ENCODE measurements around the gene CLEC2D.
"Not testable (repeated sequence)": the region's sequence is repeated elsewhere in the genome, so short reads cannot be mapped to it uniquely, and the experiment has no call there.

Gene CLEC2D

GRCh38 chr12:9725213-9725870 lies 55.8 kb downstream of the CLEC2D start:
- H3K9me3 Mint-ChIP-seq: no peaks in the 10 kb centered on the region
- ATAC-seq (no peak), DNase-seq (ENCODE audit: low spot score in 2 of 2) (no peak)
- H3K4me1 Mint-ChIP-seq: no peaks in the 10 kb centered on the region
- no peak overlapping the region for H3K4me3 Mint-ChIP-seq
- no peaks in the 10 kb centered on the region for H3K36me3 Mint-ChIP-seq
- H3K27ac Mint-ChIP-seq: no peak overlapping the region

- Mint-ChIP-seq H3K36me3 (no peaks in the 10 kb centered on the region), H3K9me3 (no peaks in the 10 kb centered on the region), H3K4me1 (peaks cover 4% of the 10 kb centered on the region), H3K27ac (no peak overlapping the region), H3K4me3 (no peak overlapping the region)
- DNase-seq (ENCODE audit: low spot score in 2 of 2) (no peak), ATAC-seq (no peak)
These were observed 58.3 kb downstream of the CLEC2D start for GRCh38 chr12:9727813-9728212.

DNA sequence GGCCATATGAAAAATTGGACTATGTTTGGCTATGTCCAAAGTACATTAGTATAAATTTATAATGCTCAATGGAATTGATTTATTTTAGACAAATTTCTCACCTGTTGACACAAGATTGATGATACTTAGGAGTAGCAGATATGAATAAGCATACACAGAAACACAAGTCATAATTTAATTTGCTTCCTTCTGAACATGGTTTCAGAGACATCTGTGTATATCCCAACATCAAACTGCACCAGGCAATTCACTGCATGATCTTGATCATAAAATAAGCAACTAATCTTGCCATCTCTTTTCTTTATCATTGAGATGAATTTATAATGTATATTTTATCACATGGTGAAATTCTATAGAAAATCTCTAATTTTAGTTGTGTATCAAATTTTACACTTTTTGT lies 59.6 kb downstream of the CLEC2D start:
- Mint-ChIP-seq H3K27ac (no peak overlapping the region), H3K36me3 (no peaks in the 10 kb centered on the region), H3K9me3 (no peaks in the 10 kb centered on the region), H3K4me1 (peaks cover 9% of the 10 kb centered on the region), H3K4me3 (no peak overlapping the region)
- DNase-seq (ENCODE audit: low spot score in 2 of 2): no peak
- no peak for ATAC-seq

- DNase-seq (ENCODE audit: low spot score in 2 of 2) (no peak), ATAC-seq (no peak)
- peaks cover 9% of the 10 kb centered on the region for H3K4me1 Mint-ChIP-seq
- no peak overlapping the region for H3K4me3 Mint-ChIP-seq
- H3K36me3 Mint-ChIP-seq: no peaks in the 10 kb centered on the region
- no peak overlapping the region for H3K27ac Mint-ChIP-seq
- H3K9me3 Mint-ChIP-seq: no peaks in the 10 kb centered on the region
These were observed 60.5 kb downstream of the CLEC2D start for GRCh38 chr12:9730011-9730410.

DNA sequence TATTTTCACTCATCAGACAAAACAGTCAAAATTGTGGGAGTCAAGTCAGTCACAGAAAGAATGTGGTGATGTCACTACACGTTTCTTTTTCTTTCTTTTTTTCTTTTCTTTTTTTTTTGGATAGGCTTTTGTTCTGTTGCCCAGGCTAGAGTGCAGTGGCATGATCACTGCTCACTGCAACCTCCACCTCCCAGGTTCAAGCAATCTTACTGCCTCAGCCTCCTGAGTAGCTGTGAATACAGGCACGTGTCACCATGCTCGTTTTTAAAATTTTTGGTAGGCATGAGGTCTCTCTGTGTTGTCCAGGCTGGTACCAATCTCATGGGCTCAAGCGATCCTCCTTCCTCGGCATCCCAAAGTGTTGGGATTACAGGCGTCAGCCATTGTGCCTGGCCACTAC lies 61.1 kb downstream of the CLEC2D start:
- peaks cover 9% of the 10 kb centered on the region for H3K4me1 Mint-ChIP-seq
- peak overlapping the region; percentile 41 for H3K4me3 Mint-ChIP-seq
- H3K9me3 Mint-ChIP-seq: no peaks in the 10 kb centered on the region
- no peaks in the 10 kb centered on the region for H3K36me3 Mint-ChIP-seq
- DNase-seq (ENCODE audit: low spot score in 2 of 2) (no peak), ATAC-seq (no peak)
- H3K27ac Mint-ChIP-seq: peak overlapping the region; percentile 45

DNA sequence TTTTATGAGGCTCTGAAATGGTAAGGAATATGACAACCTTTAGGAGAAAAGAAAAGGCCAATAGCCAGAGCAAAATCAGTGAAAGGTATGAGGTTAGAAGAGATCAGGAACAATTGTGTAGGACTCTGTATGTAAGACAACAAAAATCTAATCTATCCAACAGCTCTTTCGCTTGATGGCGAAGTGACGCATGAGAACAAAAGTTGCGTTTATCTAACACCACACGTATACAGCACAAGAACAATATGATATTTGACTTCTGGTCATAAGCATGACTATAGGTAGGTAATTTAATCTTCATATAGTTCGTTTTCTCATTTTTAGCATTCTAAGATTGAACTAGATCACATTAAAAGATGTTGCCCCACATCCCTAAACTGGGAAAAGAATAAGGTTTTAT lies 61.9 kb downstream of the CLEC2D start:
- ATAC-seq: no peak
- Mint-ChIP-seq H3K9me3 (no peaks in the 10 kb centered on the region), H3K27ac (peak overlapping the region; percentile 45), H3K36me3 (no peaks in the 10 kb centered on the region), H3K4me3 (peak overlapping the region; percentile 41), H3K4me1 (peaks cover 10% of the 10 kb centered on the region)
- no peak for DNase-seq (ENCODE audit: low spot score in 2 of 2)

- Mint-ChIP-seq H3K4me1 (peaks cover 14% of the 10 kb centered on the region), H3K9me3 (no peaks in the 10 kb centered on the region), H3K4me3 (peak overlapping the region; percentile 41), H3K36me3 (no peaks in the 10 kb centered on the region), H3K27ac (peak overlapping the region; percentile 45)
- DNase-seq (ENCODE audit: low spot score in 2 of 2) (no peak), ATAC-seq (no peak)
These were observed 62.3 kb downstream of the CLEC2D start for GRCh38 chr12:9731797-9732196.

DNA sequence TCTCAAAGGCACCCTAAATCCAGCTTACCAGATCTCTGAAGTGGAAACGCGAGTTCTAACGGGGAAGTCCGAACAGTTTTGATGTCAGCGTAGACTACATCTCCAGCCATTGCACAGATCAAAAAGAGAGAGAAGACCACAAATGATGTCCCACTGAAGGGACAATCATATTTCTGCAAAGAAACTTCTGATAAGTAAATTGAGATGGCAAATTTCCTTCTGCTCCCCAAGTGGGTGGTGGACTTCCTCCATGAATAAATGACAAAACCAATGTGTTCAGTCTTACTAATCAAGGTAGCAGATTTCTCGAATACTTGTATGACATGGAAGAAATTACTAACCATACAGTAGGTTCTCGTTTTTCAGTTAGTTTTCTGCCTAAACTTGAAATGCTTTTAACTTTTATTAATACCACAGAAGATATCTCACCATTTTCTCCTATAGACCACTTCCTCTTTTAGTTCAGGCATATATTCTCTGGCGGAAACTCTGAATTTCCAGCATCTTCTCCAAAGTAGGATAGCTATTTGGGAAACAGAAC lies 63.5 kb downstream of the CLEC2D start, which contains the start of gene CLECL1:
CLECL1 (minus strand) TSS at position 177 of the 541 bp plus-strand sequence.
- peaks cover 20% of the 10 kb centered on the region for H3K4me1 Mint-ChIP-seq
- no peaks in the 10 kb centered on the region for H3K36me3 Mint-ChIP-seq
- no peak for DNase-seq (ENCODE audit: low spot score in 2 of 2)
- H3K4me3 Mint-ChIP-seq: peak within 1 kb of the TSS; percentile 65
- H3K9me3 Mint-ChIP-seq: no peaks in the 10 kb centered on the region
- peak; percentile 96 for ATAC-seq
- H3K27ac Mint-ChIP-seq: peak within 1 kb of the TSS; percentile 68

GRCh38 chr12:9735601-9736000 lies 66.1 kb downstream of the CLEC2D start:
- Mint-ChIP-seq H3K4me1 (peaks cover 33% of the 10 kb centered on the region), H3K27ac (no peak overlapping the region), H3K9me3 (peaks cover 1% of the 10 kb centered on the region), H3K4me3 (no peak overlapping the region), H3K36me3 (peaks cover 5% of the 10 kb centered on the region)
- ATAC-seq: no peak
- DNase-seq (ENCODE audit: low spot score in 2 of 2): no peak

DNA sequence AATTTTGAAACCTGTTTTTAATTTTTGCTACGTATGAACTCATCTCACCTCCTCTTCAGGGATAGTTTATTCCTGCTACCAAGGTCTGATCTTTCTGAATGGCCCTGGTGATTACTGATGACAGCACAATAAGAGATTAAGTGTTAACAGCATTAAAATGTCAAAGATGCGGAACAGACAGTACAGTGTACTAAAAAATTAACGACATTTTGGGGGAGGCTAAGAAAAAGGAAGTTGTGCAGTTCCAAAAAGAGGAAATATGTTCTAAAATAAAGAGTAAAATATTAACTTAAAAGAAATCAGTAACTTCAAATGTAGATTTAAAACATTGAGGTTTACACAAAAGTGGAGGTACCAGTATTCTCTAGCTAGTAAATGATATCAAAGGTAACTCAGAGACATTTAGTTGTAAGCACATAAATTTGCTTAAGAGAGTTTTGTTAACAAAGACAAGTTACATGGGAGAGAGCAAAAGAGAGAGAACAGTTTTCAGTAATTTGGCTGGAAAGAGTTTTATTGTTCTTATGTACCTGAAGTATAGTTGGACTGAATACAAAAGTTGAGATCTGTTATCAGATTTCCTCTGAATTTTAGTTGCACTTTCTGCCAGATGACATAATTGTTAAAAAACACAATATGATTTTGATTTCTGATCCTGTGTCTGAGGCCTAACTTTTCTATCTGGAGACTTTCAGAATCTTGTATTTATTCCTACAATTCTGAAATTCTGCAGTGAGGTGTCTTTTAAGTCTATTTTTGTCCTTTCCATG lies 67.6 kb downstream of the CLEC2D start:
- Mint-ChIP-seq H3K36me3 (peaks cover 5% of the 10 kb centered on the region), H3K27ac (peak overlapping the region; percentile 53), H3K4me1 (peaks cover 39% of the 10 kb centered on the region), H3K4me3 (peak overlapping the region; percentile 20), H3K9me3 (peaks cover 2% of the 10 kb centered on the region)
- DNase-seq (ENCODE audit: low spot score in 2 of 2) (no peak), ATAC-seq (no peak)

- not testable (repeated sequence) for DNase-seq (ENCODE audit: low spot score in 2 of 2); H3K9me3 Mint-ChIP-seq; ATAC-seq
- Mint-ChIP-seq H3K36me3 (peaks cover 12% of the 10 kb centered on the region), H3K4me3 (peak overlapping the region; percentile 16), H3K27ac (peak overlapping the region; percentile 75), H3K4me1 (peaks cover 48% of the 10 kb centered on the region)
These were observed 69.4 kb downstream of the CLEC2D start for GRCh38 chr12:9738905-9739304.

GRCh38 chr12:9739404-9740105 lies 70.0 kb downstream of the CLEC2D start:
- peaks cover 12% of the 10 kb centered on the region for H3K36me3 Mint-ChIP-seq

DNA sequence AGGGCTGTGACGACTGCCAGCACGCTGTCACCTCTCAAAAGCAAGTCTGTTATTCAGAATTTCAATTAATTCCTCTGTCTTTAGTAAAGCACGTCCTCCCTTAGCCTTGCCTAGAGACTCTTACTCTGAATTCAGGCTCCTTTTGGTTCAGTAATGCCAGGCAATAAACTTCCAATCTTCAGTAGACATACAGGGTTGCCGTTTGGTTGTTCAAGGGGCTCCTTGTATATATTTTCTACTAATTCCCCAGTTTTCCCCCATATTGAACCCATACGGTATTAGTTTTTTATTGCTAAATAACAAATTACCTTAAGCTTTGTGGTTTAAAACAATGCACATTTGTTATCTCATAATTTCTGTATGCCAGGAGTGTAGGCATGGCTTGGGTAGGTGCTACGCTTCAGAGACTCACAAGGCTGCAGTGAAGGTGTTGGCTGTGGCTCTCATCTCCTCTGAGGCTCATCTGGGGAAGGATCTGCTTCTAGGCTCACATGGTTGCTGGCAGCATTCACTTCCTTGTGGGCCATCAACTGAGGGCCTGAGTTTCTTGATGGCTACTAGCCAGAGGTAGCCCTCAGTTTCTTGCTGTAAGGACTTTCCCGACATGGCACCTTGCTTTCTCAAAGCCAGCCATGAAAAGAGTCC lies 70.7 kb downstream of the CLEC2D start:
- DNase-seq (ENCODE audit: low spot score in 2 of 2): no peak
- ATAC-seq: no peak
- H3K4me3 Mint-ChIP-seq: peak overlapping the region; percentile 69
- peaks cover 57% of the 10 kb centered on the region for H3K4me1 Mint-ChIP-seq
- peak overlapping the region; percentile 89 for H3K27ac Mint-ChIP-seq
- H3K9me3 Mint-ChIP-seq: peaks cover 2% of the 10 kb centered on the region
- H3K36me3 Mint-ChIP-seq: peaks cover 12% of the 10 kb centered on the region

More at GRCh38 chr12:9739404-9740105, 70.0 kb downstream of the CLEC2D start:
- H3K9me3 Mint-ChIP-seq; DNase-seq (ENCODE audit: low spot score in 2 of 2); ATAC-seq: not testable (repeated sequence)
- Mint-ChIP-seq H3K4me1 (peaks cover 51% of the 10 kb centered on the region), H3K27ac (peak overlapping the region; percentile 89), H3K4me3 (peak overlapping the region; percentile 69)

DNA sequence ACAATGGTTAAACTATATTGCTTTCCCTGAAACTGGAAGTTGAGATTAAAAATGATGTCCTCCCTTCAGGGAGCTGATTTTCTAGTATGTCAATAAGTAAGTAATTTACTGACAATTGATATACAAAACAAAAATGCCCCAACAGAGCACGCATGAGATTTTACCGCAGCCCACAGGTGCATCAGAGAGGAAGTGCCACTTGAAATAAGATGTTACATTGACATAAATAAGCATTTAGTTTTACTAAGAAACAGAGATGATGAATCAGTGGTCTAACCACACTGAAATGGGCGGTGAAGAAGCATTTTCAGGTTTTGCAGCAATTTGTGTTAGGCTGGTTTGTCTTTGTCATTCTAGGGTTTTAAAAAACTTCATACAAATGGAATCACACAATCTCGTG lies 72.2 kb downstream of the CLEC2D start:
- DNase-seq (ENCODE audit: low spot score in 2 of 2) (peak in 1 of 2 donors; percentile 80), ATAC-seq (peak; percentile 98)
- peak overlapping the region; percentile 92 for H3K27ac Mint-ChIP-seq
- peaks cover 2% of the 10 kb centered on the region for H3K9me3 Mint-ChIP-seq
- peaks cover 12% of the 10 kb centered on the region for H3K36me3 Mint-ChIP-seq
- H3K4me3 Mint-ChIP-seq: peak overlapping the region; percentile 80
- peaks cover 52% of the 10 kb centered on the region for H3K4me1 Mint-ChIP-seq

DNA sequence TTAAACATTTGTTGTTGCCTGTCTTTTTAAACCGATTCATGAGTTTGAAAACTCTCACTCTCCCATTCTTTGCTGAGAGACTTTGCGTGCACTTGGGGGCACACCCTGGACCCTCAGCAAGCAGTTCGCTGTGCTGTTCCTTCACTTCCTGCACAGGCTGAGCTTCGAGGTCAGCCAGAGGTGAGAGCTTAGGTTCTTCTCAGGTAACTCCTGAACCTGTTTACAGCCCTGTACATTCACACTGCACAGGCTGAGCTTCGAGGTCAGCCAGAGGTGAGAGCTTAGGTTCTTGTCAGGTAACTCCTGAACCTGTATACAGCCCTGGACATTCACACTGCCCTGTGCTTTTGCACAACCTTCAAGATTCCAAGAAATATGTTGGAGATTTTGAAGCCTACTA lies 73.1 kb downstream of the CLEC2D start:
- peak overlapping the region; percentile 92 for H3K27ac Mint-ChIP-seq
- peaks cover 2% of the 10 kb centered on the region for H3K9me3 Mint-ChIP-seq
- DNase-seq (ENCODE audit: low spot score in 2 of 2) (no peak), ATAC-seq (peak; percentile 33)
- H3K4me3 Mint-ChIP-seq: peak overlapping the region; percentile 80
- H3K4me1 Mint-ChIP-seq: peaks cover 45% of the 10 kb centered on the region
- H3K36me3 Mint-ChIP-seq: peaks cover 12% of the 10 kb centered on the region
